ENCODE measurements around the gene ZNF263.

ZNF263 gene
- 19.7 to 34.7 (median 34.3) reads per million in 4 donors for total RNA-seq

DNA sequence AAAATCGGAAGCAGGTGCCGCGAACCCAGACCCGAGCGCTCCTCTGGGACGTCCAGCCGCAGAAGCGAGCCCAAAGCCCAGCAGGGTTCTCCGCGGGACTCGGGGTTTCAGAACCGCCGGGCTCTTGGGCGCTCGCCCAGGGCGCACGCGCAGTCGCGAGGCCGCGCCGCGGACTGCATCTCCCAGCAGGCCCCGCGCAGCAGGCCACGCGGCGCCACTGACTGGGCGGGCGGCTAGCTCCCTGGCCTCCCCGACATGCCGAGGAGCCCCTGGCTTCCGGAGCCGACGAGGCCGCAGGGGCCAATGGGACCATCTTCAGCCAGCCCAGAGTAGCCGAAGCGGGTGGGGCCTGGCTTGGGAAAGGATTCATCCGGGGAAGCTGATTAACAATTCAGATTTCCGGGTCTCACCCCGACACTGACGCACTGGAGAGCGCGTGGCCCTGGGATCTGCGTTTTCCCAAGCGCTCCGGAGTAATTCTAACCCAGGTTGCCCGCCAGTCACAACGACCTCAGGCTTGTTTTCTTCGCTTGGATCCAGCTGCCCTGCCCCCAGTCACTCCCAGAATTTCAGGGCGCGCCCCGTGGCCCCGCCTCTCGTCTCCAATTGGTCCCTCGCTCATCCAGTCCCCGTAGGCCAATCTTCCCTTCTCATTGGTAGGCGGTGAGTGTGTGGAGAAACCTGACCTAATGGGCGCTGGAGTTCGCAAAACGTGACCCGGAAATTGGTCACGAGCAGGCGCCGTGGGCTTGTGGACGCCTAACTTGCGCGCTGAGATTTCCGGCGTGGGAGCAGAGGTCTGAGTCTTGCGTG, at the start of gene ZNF263:
Gene ZNF263 (plus strand): TSS at position 762 of the 813 bp plus-strand sequence. CDS start 328 bp downstream, outside the sequence.
- DNase-seq, result peak; percentile 82 to 97 (median 91)

GRCh38 chr16:3234543-3234856, 48.8 kb upstream of the ZNF263 start:
- no peak for DNase-seq

GRCh38 chr16:3234857-3235561, 48.3 kb upstream of the ZNF263 start, which contains the start of gene ZNF200:
Gene ZNF200 (minus strand): TSS chr16:3235158. CDS start chr16:3233755, 1,403 bp downstream.
- peak; percentile 81 to 96 (median 91) for DNase-seq

DNA sequence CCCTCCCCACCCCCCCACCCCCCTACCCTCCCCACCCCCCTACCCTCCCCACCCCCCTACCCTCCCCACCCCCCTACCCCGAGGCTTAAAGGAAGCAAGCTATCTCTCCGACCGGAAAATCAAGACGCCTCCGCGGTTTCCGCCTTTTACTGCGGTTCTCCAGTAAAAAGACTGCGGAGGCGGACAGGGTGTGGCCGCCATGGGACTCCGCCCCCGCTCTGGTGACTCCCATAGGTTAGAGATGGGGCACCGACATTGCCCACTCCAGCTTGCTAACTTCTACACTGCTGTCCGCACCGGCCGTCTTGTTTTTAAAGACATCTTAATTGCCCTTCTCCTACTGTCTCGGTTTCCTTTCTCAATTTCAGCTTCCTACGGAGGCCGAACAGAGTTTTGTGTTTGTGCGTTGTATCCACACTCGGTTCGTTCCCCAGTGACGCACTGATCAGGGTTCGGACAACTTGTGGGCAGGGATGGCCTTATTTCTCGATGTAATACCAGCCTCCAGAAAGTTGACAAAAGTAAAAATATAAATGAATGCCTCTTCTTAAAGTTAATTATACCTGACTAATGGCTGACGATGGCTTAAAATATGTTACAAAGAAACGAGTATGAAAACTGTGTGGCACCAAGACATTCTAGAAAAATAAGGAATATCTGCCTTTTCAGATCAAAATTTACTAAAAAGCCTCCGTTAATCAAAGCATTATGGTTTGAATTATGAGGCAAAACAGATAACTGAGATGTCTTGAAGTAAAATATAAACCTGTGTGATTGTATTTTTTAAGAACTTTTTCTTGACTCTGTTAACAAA, 47.2 kb upstream of the ZNF263 start:
- peak; percentile 33 to 70 (median 59) for DNase-seq

GRCh38 chr16:3241761-3242160, 41.5 kb upstream of the ZNF263 start:
- DNase-seq, result no peak

DNA sequence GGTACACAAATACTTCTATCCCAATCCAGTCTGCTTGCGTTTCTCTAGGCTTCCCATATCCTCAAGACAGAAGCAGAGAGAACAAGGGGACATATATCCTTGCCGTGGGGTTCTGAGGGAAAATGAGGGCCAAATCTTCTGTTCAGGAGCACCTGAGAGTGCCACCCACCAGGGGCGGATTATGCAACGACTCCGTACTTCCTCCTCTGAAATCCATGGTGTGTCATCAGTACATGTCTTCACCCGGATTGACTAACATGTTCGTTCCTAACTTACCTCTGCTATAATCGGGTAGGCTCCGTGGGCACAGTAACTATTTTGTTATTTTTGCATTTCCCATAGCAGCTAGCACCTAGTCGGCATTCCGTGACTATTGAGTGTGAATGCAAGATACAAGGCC, 40.6 kb upstream of the ZNF263 start:
- DNase-seq, result no peak

- DNase-seq, result no peak
Measured at GRCh38 chr16:3243882-3244281, 39.4 kb upstream of the ZNF263 start.

DNA sequence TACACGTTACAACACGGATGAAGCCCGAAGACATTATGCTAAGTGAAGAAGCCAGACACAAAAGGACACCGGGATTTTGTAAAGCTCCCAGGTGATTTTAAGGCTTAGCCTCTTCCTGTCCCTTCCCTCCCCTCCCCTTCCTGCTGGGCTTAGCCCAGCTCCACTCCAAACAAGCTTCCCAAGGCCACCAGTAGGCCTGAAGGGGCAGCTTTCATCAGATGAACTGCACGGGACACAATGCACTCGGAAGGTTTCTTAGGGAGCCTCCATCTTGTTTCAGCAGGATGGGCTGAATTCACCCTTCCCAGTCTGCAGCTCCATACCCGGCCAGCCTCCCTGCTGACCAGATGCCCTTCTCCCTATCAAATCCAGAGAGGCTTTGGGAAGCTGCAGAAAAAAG, 37.3 kb upstream of the ZNF263 start:
- no peak for DNase-seq

- no peak for DNase-seq
Measured at GRCh38 chr16:3246876-3247275, 36.4 kb upstream of the ZNF263 start.

DNA sequence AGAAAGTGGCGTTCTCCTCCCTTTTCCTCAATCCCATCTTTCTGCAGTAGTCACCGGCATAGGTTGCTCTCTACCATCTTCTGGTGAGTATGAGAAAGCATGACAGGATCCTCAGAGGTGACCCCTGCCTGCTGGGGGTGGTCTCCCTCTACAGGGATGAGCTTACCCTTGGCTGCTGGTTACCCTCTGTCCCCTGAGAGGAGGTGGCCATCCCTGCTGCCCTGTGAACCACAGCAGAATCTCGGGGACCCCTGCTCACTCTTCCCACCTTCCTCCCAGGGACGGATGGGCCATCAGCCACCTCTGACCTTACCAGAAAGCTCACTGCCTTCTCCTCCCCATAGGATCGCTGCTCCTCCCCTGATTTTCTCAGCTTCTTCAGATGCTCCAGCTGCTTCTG, 34.7 kb upstream of the ZNF263 start:
- DNase-seq, result no peak

- DNase-seq, result no peak
Measured at GRCh38 chr16:3249020-3249419, 34.3 kb upstream of the ZNF263 start.

- no peak for DNase-seq
Measured at GRCh38 chr16:3249451-3249850, 33.8 kb upstream of the ZNF263 start.

DNA sequence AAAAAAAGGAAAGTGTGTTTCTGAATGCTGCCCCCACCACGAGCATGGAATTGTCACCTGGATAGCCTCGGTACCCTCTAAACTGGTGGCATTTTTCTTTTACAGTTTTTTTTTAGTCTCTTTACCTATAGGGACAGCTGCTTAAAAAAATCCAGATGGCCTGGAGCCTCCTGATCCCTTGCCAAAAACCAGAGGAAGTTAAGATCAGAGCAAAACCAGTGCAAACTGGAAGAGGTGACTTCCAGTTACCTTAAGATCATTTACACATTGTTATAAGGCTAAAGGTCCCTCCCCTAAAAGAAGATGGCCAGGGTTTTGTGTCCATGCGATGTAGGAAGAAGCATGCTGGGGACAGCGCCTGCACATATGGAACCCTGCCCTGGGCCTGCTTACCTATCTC, 30.3 kb upstream of the ZNF263 start:
- DNase-seq, result no peak

DNA sequence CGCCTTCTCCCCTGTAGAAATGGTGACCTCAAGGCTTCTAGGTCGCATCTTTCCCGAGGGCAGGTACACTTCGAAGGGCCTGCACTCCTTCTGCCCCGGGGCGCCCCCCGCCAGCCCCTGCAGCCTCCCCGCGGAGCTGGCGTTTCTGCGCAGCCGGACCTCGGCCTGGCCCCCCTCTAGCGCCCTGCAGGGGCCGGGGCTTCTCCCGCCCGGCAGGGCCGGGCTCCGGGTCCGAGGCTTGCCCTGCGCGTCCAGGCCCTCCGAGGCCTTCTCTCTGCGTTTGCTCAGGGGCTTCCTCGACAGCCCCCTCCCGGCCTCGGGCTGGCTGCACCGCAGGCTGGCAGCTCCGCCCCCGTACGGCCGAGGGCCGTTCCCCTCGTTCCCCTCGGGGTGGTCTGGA, 29.0 kb upstream of the ZNF263 start:
- DNase-seq, result no peak

GRCh38 chr16:3256146-3256865, 27.0 kb upstream of the ZNF263 start, which contains the start of gene MEFV:
Gene MEFV (minus strand): TSS chr16:3256633. CDS start chr16:3256587, 46 bp downstream.
- DNase-seq, result no peak

DNA sequence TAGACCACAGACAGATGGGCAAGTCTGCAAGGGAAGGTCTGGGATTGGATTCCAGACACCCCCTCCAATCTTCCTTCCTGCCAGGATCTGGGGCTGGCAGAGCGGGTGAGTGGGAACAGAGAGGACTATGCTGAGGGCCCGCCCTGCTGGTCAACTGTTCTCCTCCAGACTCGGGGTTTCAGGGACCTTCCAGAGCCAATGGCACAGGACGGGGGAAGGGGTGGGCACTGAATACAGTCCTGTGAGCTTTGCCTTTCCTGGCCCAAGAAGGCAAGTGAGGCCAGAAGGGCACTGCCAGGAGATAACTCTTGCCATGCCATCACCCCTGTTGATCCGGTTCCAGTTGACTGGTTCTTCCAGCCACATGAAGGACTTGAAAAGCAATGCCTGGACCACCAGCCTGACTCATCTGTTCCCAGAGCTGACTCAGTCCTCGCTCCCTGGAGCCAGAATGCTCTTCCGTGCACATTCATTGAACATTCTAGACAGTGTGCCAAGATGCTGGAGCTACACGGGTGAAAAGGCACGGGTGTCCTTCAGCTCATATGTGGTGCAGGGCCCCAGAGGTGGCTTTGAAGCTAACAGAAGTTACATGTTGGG, 26.3 kb upstream of the ZNF263 start:
- DNase-seq, result no peak

- no peak for DNase-seq
Measured at GRCh38 chr16:3259836-3260235, 23.5 kb upstream of the ZNF263 start.

GRCh38 chr16:3262517-3262916, 20.8 kb upstream of the ZNF263 start:
- no peak for DNase-seq

DNA sequence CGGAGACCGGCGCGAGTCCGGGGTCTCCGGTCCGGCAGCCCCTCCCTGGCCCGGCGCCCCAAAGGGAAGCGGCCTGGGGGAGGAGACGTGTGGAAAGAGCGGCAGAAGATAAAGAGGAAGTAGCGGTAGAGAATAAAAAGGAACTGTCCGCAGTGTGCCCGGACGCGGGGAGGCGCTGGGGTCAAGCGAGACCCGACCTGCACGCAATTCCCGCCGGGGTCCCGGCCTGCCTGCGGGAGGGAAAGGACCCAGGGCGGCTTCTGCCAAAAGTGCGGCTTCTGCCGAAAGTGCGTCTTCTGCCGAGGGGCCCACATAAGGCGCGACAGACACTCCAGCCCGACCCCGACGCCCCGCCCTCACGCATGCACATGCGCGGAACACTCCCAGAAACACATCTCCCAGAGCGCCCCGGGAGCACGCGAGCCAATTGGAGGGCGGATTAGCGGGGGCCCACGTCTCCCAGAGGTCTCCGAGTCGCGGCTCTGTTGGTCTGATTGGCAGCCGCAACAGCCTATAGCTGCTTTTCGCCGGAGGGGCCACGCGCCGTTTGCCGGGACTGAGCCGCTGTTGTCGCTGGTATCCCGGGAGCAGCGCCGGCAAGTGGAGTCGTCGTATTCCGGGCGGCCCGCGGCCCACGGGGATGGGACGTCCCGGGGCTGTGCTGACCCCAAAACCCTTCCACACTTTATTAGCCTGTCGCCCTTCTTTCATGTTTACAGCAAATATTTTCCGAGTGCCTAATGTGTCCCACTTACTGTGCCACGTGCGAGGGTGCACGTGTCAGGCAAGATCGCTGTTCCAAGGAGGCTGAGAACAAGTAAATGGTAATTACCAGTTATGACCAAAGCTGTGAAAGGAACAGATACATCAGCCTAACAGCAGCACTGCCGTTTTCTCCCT, 18.9 kb upstream of the ZNF263 start:
- DNase-seq, result peak; percentile 90 to 96 (median 94)

GRCh38 chr16:3266873-3267537, 16.3 kb upstream of the ZNF263 start:
- no peak for DNase-seq

All from T-helper 1 cell (primary cell).